Stomach (tissue), 9 donors: Measurements from ENCODE around the gene RGS17. TPM values are rescaled to one million over a fixed set of nuclear protein-coding genes. Genes with fewer than 3 reads are reported as not detected.

ENCODE experiments used
- DNase-seq, 2 donors: peaks; one replicate each; pipeline versions ENCODE4 v3.0.0 to v3.0.0-alpha.2; 2013 to 2019
- H3K27ac ChIP-seq, 5 donors: fragments of 200-600 bp in 4 of 5; sonication (generic) in 4 of 5; one replicate each; pipeline ENCODE4 v1.5.1; 2013 to 2019; ENCODE audit warnings: mild to moderate bottlenecking in 1 of 5, moderate library complexity in 1 of 5
- H3K27me3 ChIP-seq, 3 donors: fragments of 200-600 bp; sonication (generic); one replicate each; pipeline ENCODE4 v1.5.1; 2017 to 2019; ENCODE audit warnings: mixed run types in 1 of 3
- H3K36me3 ChIP-seq, 4 donors: fragments of 200-600 bp; sonication (generic); 1 replicate in 3 of 4; 2 replicates in 1 of 4; pipeline ENCODE4 v1.5.1; 2016 to 2019
- H3K4me1 ChIP-seq, 4 donors: fragments of 200-600 bp; sonication (generic); one replicate each; pipeline ENCODE4 v1.5.1; 2016 to 2019
- H3K4me3 ChIP-seq, 4 donors: fragments of 200-600 bp; sonication (generic) in 3 of 4; one replicate each; pipeline ENCODE4 v1.5.1; 2016 to 2019; ENCODE audit warnings: mild to moderate bottlenecking in 1 of 4
- H3K9me3 ChIP-seq, 4 donors: fragments of 200-600 bp; sonication (generic); one replicate each; pipeline ENCODE4 v1.5.1; 2016 to 2019
- CTCF ChIP-seq, 7 experiments: fragments of 450-650 bp in 4 of 7; fragments of 200-600 bp in 3 of 7; sonication (generic) in 3 of 7; IDR thresholded peaks; one replicate each; pipeline ENCODE4 v1.5.1; 2016 to 2019; ENCODE audit warnings: antibody characterized with exemption in 7 of 7, control low read depth in 2 of 7, mild to moderate bottlenecking in 1 of 7
- EP300 ChIP-seq: sonication (generic); formaldehyde crosslinking; IDR thresholded peaks from one replicate; pipeline ENCODE4 v1.6.1; 2017; ENCODE audit warnings: antibody characterized with exemption
- POLR2A ChIP-seq, 4 donors: fragments of 450-650 bp; IDR thresholded peaks; one replicate each; pipeline ENCODE4 v1.6.1; 2016; ENCODE audit warnings: antibody characterized with exemption in 4 of 4, control low read depth in 2 of 4, mild to moderate bottlenecking in 1 of 4, moderate library complexity in 1 of 4
- POLR2AphosphoS5 ChIP-seq, 3 donors: sonication (generic); formaldehyde crosslinking; IDR thresholded peaks; one replicate each; pipeline ENCODE4 v1.6.1; 2016; ENCODE audit warnings: antibody characterized with exemption in 3 of 3
- WGBS, 5 donors: extraction: QIAGEN DNeasy Blood & Tissue Kit in 3 of 5; methylation state at CpG; one replicate each; pipeline versions ENCODE4 v1.1.5 to v1.1.7; 2013 to 2018; 5-methylcytosine and 5-hydroxymethylcytosine counted together
- intact Hi-C: fragments of 100-400 bp; cut with DNase I; formaldehyde crosslinking; loops from one replicate; pipeline ENCODE4 v1.15.1; 2023; ENCODE audit warnings: low total_unique reads
- polyA plus RNA-seq, 3 donors: library from polyadenylated mRNA; stranded (reverse); fragments of 200-250 nt; gene quantifications; one replicate each; pipeline ENCODE4 v1.2.3, GENCODE V29; 2013
- total RNA-seq, 5 donors: library from RNA; depleted of rRNA; stranded (reverse); fragments of >200 nt; gene quantifications; one replicate each; pipeline versions ENCODE4 v1.1.0 to v1.2.3, GENCODE V29; 2014 to 2016
- donor health status: healthy with polysubstance abuse.
- donor health status: Bipolar disorder and iron deficiency.
- donor health status: healthy.

Gene RGS17
- total and polyA plus RNA-seq, 8 donors, result 0.33 to 2.8 (median 1.7) TPM; not detected in 1

- H3K9me3 ChIP-seq, result no peaks in the 10 kb centered on the region
- intact Hi-C loops, result no loop called here
Measured at GRCh38 chr6:152977556-152977955, 153.5 kb downstream of the RGS17 start.

GRCh38 chr6:152976749-152977148 is 154.3 kb downstream of the RGS17 start:
- WGBS, 5 donors, result 83 to 95% (median 88%) methylated on average over 1 of the region's 1 CpG
- Histone ChIP-seq H3K27me3 (no peaks in the 10 kb centered on the region), H3K4me3 (no peak overlapping the region), H3K9me3 (no peaks in the 10 kb centered on the region), H3K4me1 (peaks cover under 1 to 26% (median 5%) of the 10 kb centered on the region in 4 donors), H3K27ac (no peak overlapping the region), H3K36me3 (peaks cover 11 to 37% (median 35%) of the 10 kb centered on the region in 4 donors)
- TF ChIP-seq EP300, result no peak
- no peak for TF ChIP-seq CTCF (IDR thresholded peaks at IDR 0.05)
- no peak for TF ChIP-seq POLR2A (IDR thresholded peaks at IDR 0.05)
- TF ChIP-seq POLR2AphosphoS5 (IDR thresholded peaks at IDR 0.05), result no peak
- DNase-seq, result no peak
- intact Hi-C loops, result no loop called here

More at GRCh38 chr6:152977556-152977955, 153.5 kb downstream of the RGS17 start:
- Histone ChIP-seq H3K4me1 (peaks cover 9 to 34% (median 13%) of the 10 kb centered on the region in 4 donors), H3K27me3 (no peaks in the 10 kb centered on the region), H3K36me3 (peaks cover 9 to 29% (median 27%) of the 10 kb centered on the region in 4 donors), H3K4me3 (no peak overlapping the region), H3K27ac (no peak overlapping the region)
- DNase-seq, result no peak
- no peak for TF ChIP-seq CTCF (IDR thresholded peaks at IDR 0.05)
- no peak for TF ChIP-seq POLR2AphosphoS5 (IDR thresholded peaks at IDR 0.05)
- TF ChIP-seq POLR2A (IDR thresholded peaks at IDR 0.05), result no peak
- TF ChIP-seq EP300, result no peak

- Histone ChIP-seq H3K9me3 (no peaks in the 10 kb centered on the region), H3K27ac (peak overlapping the region in 1 of 5 donors; percentile 21), H3K4me1 (peaks cover 0 to 12% (median 0%) of the 10 kb centered on the region in 4 donors), H3K36me3 (peaks cover 24 to 51% (median 49%) of the 10 kb centered on the region in 4 donors), H3K27me3 (no peaks in the 10 kb centered on the region), H3K4me3 (no peak overlapping the region)
- TF ChIP-seq EP300, result no peak
- no peak for TF ChIP-seq POLR2A (IDR thresholded peaks at IDR 0.05)
- no peak for TF ChIP-seq CTCF (IDR thresholded peaks at IDR 0.05)
- TF ChIP-seq POLR2AphosphoS5 (IDR thresholded peaks at IDR 0.05), result no peak
- 76 to 88% (median 77%) methylated on average over 4 of the region's 4 CpGs for WGBS, 5 donors
- intact Hi-C loops, result no loop called here
- peak in 1 of 2 donors; percentile 26 for DNase-seq
Measured at GRCh38 chr6:152975204-152975915, 155.7 kb downstream of the RGS17 start.

- H3K9me3 ChIP-seq, result peaks cover 0 to under 1% (median 0%) of the 10 kb centered on the region in 4 donors
- TF ChIP-seq CTCF (IDR thresholded peaks at IDR 0.05) (no peak), POLR2AphosphoS5 (IDR thresholded peaks at IDR 0.05) (no peak), EP300 (no peak), POLR2A (IDR thresholded peaks at IDR 0.05) (no peak)
- H3K27me3 ChIP-seq, result no peaks in the 10 kb centered on the region
- no peak overlapping the region for H3K27ac ChIP-seq
- peaks cover 28 to 64% (median 59%) of the 10 kb centered on the region in 4 donors for H3K36me3 ChIP-seq
- no peak overlapping the region for H3K4me3 ChIP-seq
- DNase-seq, result no peak
- intact Hi-C loops, result no loop called here
- peaks cover 0 to 10% (median 0%) of the 10 kb centered on the region in 4 donors for H3K4me1 ChIP-seq
- 92 to 97% (median 94%) methylated on average over 1 of the region's 1 CpG for WGBS, 5 donors
Measured at GRCh38 chr6:152973916-152974315, 157.2 kb downstream of the RGS17 start.
